UCSD-AML1 (cell line): ENCODE data around the gene TTLL12.
"Not testable (repeated sequence)": the region's sequence is repeated elsewhere in the genome, so short reads cannot be mapped to it uniquely, and the experiment has no call there.

ENCODE experiments used
- DNase-seq: peaks from one replicate; lab custom pipeline; 2025; ENCODE audit not compliant: unreplicated experiment; lab: John Stamatoyannopoulos, UW

The TTLL12 gene

GRCh38 chr22:43157874-43158546 lies 28.9 kb downstream of the TTLL12 start:
- no peak for DNase-seq

- no peak for DNase-seq
These were observed 30.5 kb downstream of the TTLL12 start for GRCh38 chr22:43156413-43156812.

- no peak for DNase-seq
These were observed 31.1 kb downstream of the TTLL12 start for GRCh38 chr22:43155789-43156188.

- no peak for DNase-seq
These were observed 31.9 kb downstream of the TTLL12 start for GRCh38 chr22:43154887-43155536.

- DNase-seq: no peak
These were observed 33.0 kb downstream of the TTLL12 start for GRCh38 chr22:43153899-43154298.

- peak; percentile 52 for DNase-seq
These were observed 34.4 kb downstream of the TTLL12 start for GRCh38 chr22:43152357-43153071.

- no peak for DNase-seq
These were observed 35.0 kb downstream of the TTLL12 start for GRCh38 chr22:43152003-43152356.

- peak; percentile 62 for DNase-seq
These were observed 35.5 kb downstream of the TTLL12 start, which contains the start of gene TSPO for GRCh38 chr22:43151251-43152002. Gene TSPO, plus strand, starts transcription at chr22:43151559. Its CDS starts 7,680 bp downstream, at chr22:43159239.

- DNase-seq: no peak
These were observed 36.2 kb downstream of the TTLL12 start for GRCh38 chr22:43150731-43151206.

GRCh38 chr22:43148581-43148980 lies 38.4 kb downstream of the TTLL12 start:
- no peak for DNase-seq

- DNase-seq: no peak
These were observed 39.1 kb downstream of the TTLL12 start for GRCh38 chr22:43147821-43148220.

GRCh38 chr22:43146332-43146731 lies 40.6 kb downstream of the TTLL12 start:
- not testable (repeated sequence) for DNase-seq

GRCh38 chr22:43145371-43145770 lies 41.6 kb downstream of the TTLL12 start:
- DNase-seq: not testable (repeated sequence)

GRCh38 chr22:43144949-43145348 lies 42.0 kb downstream of the TTLL12 start:
- no peak for DNase-seq

GRCh38 chr22:43142880-43143562 lies 43.9 kb downstream of the TTLL12 start, which contains the start of gene MCAT:
Gene MCAT, minus strand, starts transcription at chr22:43143398. Its CDS starts 50 bp downstream, at chr22:43143348.
- peak; percentile 85 for DNase-seq

- no peak for DNase-seq
These were observed 50.1 kb downstream of the TTLL12 start for GRCh38 chr22:43136801-43137200.

- DNase-seq: peak; percentile 69
These were observed 50.7 kb downstream of the TTLL12 start for GRCh38 chr22:43136255-43136654.

GRCh38 chr22:43135565-43135964 lies 51.4 kb downstream of the TTLL12 start:
- no peak for DNase-seq

- DNase-seq: no peak
These were observed 52.4 kb downstream of the TTLL12 start for GRCh38 chr22:43134553-43134952.

- no peak for DNase-seq
These were observed 53.5 kb downstream of the TTLL12 start for GRCh38 chr22:43133401-43133800.
